Testis (tissue), 2 donors: ENCODE measurements around the gene CACNA1C.

Experiments
- POLR2A ChIP-seq: fragments of 450-650 bp; IDR thresholded peaks from one replicate; pipeline ENCODE4 v1.6.1; 2017; ENCODE audit warnings: antibody characterized with exemption, mild to moderate bottlenecking, moderate library complexity
- TF ChIP-seq, protein P1 (sequence below), 3 experiments: fragments of 450-650 bp in 2 of 3; fragments of 200-600 bp in 1 of 3; sonication (generic) in 1 of 3; IDR thresholded peaks; one replicate each; pipeline ENCODE4 v1.5.1; 2016 to 2019; ENCODE audit warnings: antibody characterized with exemption in 3 of 3, mild to moderate bottlenecking in 2 of 3, moderate library complexity in 1 of 3

DNA sequence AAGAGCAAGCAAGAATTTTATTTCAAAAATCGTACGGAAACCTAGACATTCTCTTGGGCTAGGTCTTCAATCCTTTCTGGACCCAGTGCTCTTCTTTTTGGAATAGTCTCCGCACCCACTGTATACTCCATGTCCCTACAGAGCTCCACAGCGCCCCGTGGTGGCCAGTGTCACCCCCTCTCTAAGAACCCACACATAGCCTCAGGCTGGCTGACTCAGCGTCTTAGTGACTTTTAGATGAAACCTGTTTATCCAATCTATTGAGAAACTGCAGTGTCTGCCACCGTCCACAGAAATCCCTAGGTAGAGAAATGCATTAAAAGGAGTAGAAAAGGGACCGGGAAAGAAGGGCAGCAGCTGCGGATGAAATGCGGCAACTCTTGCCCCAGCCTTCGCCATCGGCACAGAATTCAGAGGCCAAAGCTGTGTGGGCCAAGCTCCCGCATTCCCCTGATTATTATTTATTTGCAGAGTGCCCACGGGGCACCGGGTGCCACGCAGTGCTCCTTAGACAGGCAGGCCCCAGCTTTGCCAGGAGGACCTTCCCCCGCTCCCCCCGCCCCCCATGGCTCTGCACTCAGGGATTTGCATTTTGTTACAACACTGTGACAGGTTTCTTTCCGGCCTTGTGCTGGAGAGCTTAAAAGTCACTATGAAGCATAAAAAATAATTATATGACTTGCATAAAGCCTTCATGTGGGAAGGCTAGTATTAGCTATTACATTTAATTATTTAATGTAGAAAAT lies 571.9 kb downstream of the CACNA1C start:
- TF ChIP-seq, protein P1, sequence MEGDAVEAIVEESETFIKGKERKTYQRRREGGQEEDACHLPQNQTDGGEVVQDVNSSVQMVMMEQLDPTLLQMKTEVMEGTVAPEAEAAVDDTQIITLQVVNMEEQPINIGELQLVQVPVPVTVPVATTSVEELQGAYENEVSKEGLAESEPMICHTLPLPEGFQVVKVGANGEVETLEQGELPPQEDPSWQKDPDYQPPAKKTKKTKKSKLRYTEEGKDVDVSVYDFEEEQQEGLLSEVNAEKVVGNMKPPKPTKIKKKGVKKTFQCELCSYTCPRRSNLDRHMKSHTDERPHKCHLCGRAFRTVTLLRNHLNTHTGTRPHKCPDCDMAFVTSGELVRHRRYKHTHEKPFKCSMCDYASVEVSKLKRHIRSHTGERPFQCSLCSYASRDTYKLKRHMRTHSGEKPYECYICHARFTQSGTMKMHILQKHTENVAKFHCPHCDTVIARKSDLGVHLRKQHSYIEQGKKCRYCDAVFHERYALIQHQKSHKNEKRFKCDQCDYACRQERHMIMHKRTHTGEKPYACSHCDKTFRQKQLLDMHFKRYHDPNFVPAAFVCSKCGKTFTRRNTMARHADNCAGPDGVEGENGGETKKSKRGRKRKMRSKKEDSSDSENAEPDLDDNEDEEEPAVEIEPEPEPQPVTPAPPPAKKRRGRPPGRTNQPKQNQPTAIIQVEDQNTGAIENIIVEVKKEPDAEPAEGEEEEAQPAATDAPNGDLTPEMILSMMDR (IDR thresholded peaks at IDR 0.05) = no peak
- TF ChIP-seq POLR2A = no peak
